Erythroblast (primary cell): ENCODE data around the gene PRKAB2.

ENCODE experiments used
- DNase-seq, 2 experiments: peaks; one replicate each; lab custom pipeline; 2025; lab: John Stamatoyannopoulos, UW
- GATA1 ChIP-seq: IDR thresholded peaks from 2 replicates; pipeline ENCODE4 v1.6.1; 2011; ENCODE audit warnings: low read depth, mild to moderate bottlenecking, control low read depth, low read length, moderate library complexity
- POLR2A ChIP-seq: IDR thresholded peaks from 2 replicates; pipeline ENCODE4 v1.6.1; 2011; ENCODE audit warnings: mild to moderate bottlenecking, low read length

The PRKAB2 gene

GRCh38 chr1:147207192-147207591 lies 34.9 kb upstream of the PRKAB2 start:
- no peak for DNase-seq
- TF ChIP-seq POLR2A (no peak), GATA1 (no peak)

- DNase-seq: no peak
Observed at GRCh38 chr1:147204080-147204479, 31.8 kb upstream of the PRKAB2 start.

GRCh38 chr1:147202576-147202975 lies 30.3 kb upstream of the PRKAB2 start:
- TF ChIP-seq POLR2A (no peak), GATA1 (no peak)
- DNase-seq: no peak

More at GRCh38 chr1:147204080-147204479, 31.8 kb upstream of the PRKAB2 start:
- no peak for TF ChIP-seq GATA1
- no peak for TF ChIP-seq POLR2A

- DNase-seq: no peak
- TF ChIP-seq POLR2A (no peak), GATA1 (no peak)
Observed at GRCh38 chr1:147201786-147202185, 29.5 kb upstream of the PRKAB2 start.

- no peak for DNase-seq
- TF ChIP-seq GATA1 (no peak), POLR2A (no peak)
Observed at GRCh38 chr1:147201276-147201675, 29.0 kb upstream of the PRKAB2 start.

- DNase-seq: peak; percentile 32 to 72
Observed at GRCh38 chr1:147197324-147197723, 25.1 kb upstream of the PRKAB2 start.

- no peak for DNase-seq
- TF ChIP-seq GATA1 (no peak), POLR2A (no peak)
Observed at GRCh38 chr1:147189514-147189913, 17.2 kb upstream of the PRKAB2 start.

- DNase-seq: no peak
- no peak for TF ChIP-seq POLR2A
Observed at GRCh38 chr1:147185432-147185831, 13.2 kb upstream of the PRKAB2 start.

- DNase-seq: peak; percentile 41 to 55
Observed at GRCh38 chr1:147177611-147178380, 5.5 kb upstream of the PRKAB2 start.

GRCh38 chr1:147171399-147172167 lies 687 bp downstream of the PRKAB2 start:
- TF ChIP-seq POLR2A (no peak), GATA1 (no peak)
- peak; percentile 43 to 63 for DNase-seq

More at GRCh38 chr1:147177611-147178380, 5.5 kb upstream of the PRKAB2 start:
- no peak for TF ChIP-seq GATA1
- no peak for TF ChIP-seq POLR2A

GRCh38 chr1:147169840-147170674 lies 2.2 kb downstream of the PRKAB2 start:
- DNase-seq: peak in 1 of 2 experiments; percentile 28
- TF ChIP-seq POLR2A (no peak), GATA1 (no peak)

- DNase-seq: no peak
- TF ChIP-seq POLR2A (no peak), GATA1 (no peak)
Observed at GRCh38 chr1:147169171-147169570, 3.1 kb downstream of the PRKAB2 start.

GRCh38 chr1:147168626-147169058 lies 3.6 kb downstream of the PRKAB2 start:
- DNase-seq: peak; percentile 57 to 61
- TF ChIP-seq POLR2A (no peak), GATA1 (no peak)
